ENCODE data around the gene ZNF584. TPM values are rescaled to one million over a fixed set of nuclear protein-coding genes. Genes with fewer than 3 reads are reported as not detected.

The ZNF584 gene
- total RNA-seq, result 8.4 TPM

DNA sequence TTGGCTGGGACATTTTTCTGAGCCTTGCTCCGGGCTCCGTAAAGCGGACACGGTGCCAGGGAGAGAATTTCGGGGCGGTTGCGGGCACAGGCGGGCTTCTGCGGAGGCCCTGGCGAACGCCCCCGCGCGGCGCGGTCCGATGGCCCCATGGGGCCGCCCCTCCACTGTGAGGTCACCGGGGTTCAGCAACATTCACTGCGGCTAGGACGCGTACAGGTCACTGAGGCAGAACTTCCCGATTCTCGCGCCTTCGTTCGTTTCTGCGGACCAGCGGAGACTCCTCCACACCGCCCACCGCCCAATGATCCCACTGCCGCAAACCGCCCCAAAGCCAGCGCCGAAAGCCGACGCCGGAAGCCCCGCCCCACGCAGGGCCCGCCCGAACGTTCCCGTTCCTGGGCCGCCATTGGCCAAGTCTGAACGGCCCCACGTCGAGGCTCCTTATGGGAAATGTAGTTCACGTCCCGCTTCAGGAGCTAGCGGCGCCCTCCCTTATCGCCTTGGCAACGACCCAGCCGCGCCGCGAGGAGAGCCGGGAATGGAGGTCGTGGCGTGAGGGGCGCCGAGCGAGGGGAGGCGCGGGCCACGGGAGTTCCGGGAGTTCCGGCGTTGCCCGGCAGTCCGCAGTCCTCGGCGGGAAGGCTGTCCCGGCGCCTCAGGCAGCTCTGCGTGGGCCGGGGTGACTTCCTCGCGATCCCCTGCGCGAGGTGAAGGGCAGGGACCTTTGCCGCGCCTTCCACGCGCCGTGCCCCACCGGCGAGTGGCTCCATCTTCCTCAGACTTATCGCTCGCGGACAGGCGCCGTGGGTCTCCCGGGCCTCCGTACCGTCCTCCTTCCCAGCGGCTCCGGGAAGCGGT is at the start of gene ZNF584:
Gene ZNF584 (plus strand): TSS at position 498 of the 858 bp plus-strand sequence. CDS start 499 bp downstream, outside the sequence.
- H3K9me3 ChIP-seq (ENCODE audit: control insufficient read depth in 3 of 3, low read length in 3 of 3), result no peaks in the 10 kb centered on the region

DNA sequence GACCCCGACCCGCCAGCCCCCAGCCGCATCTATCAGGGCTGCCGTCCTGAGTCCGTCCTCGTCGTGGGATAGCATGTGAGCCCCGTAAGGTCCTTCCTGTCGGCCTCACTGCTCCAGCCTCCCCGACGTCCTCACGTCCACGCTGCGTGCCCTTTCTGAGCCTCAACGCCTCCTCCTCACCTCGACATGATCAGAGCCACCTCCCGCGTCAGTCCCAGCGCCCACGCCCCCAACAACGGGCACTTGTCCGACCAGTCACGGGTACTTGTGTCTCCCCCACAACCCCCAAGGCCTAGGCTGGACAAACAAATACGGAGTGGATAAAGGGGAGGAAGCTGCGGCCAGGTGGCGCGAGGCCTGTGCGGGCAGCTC is 46.6 kb upstream of the ZNF584 start:
- H3K27ac ChIP-seq (ENCODE audit: low read depth, low read length), result peak overlapping the region; percentile 96
- peak overlapping the region; percentile 90 to 99 (median 97) for H3K9ac ChIP-seq (ENCODE audit: low read depth in 1 of 3, low read length in 3 of 3)
- peak overlapping the region; percentile 97 to 100 (median 98) for H3K4me3 ChIP-seq (ENCODE audit: low read length in 3 of 3)
- H3K4me1 ChIP-seq (ENCODE audit: control insufficient read depth in 3 of 3, insufficient read depth in 3 of 3, low read length in 3 of 3), result peaks cover 8 to 19% (median 15%) of the 10 kb centered on the region in 3 donors
- H3K27me3 ChIP-seq (ENCODE audit: control insufficient read depth in 3 of 3, insufficient read depth in 3 of 3, low read length in 3 of 3), result peaks cover 5 to 15% (median 11%) of the 10 kb centered on the region in 3 donors
- peaks cover 0 to 5% (median 3%) of the 10 kb centered on the region in 3 donors for H3K36me3 ChIP-seq (ENCODE audit: control insufficient read depth in 3 of 3, insufficient read depth in 3 of 3, low read length in 3 of 3)
- H3K9me3 ChIP-seq (ENCODE audit: control insufficient read depth in 3 of 3, low read length in 3 of 3), result no peaks in the 10 kb centered on the region

More for the DNA sequence above, at the start of gene ZNF584:
- Histone ChIP-seq H3K36me3 (ENCODE audit: control insufficient read depth in 3 of 3, insufficient read depth in 3 of 3, low read length in 3 of 3) (peaks cover 0 to 3% (median 0%) of the 10 kb centered on the region in 3 donors), H3K9ac (ENCODE audit: low read depth in 1 of 3, low read length in 3 of 3) (peak within 1 kb of the TSS; percentile 91 to 96 (median 96)), H3K4me3 (ENCODE audit: low read length in 3 of 3) (peak within 1 kb of the TSS; percentile 89 to 98 (median 96)), H3K27ac (ENCODE audit: low read depth, low read length) (peak within 1 kb of the TSS; percentile 91), H3K27me3 (ENCODE audit: control insufficient read depth in 3 of 3, insufficient read depth in 3 of 3, low read length in 3 of 3) (no peaks in the 10 kb centered on the region), H3K4me1 (ENCODE audit: control insufficient read depth in 3 of 3, insufficient read depth in 3 of 3, low read length in 3 of 3) (peaks cover 23 to 38% (median 25%) of the 10 kb centered on the region in 3 donors)

DNA sequence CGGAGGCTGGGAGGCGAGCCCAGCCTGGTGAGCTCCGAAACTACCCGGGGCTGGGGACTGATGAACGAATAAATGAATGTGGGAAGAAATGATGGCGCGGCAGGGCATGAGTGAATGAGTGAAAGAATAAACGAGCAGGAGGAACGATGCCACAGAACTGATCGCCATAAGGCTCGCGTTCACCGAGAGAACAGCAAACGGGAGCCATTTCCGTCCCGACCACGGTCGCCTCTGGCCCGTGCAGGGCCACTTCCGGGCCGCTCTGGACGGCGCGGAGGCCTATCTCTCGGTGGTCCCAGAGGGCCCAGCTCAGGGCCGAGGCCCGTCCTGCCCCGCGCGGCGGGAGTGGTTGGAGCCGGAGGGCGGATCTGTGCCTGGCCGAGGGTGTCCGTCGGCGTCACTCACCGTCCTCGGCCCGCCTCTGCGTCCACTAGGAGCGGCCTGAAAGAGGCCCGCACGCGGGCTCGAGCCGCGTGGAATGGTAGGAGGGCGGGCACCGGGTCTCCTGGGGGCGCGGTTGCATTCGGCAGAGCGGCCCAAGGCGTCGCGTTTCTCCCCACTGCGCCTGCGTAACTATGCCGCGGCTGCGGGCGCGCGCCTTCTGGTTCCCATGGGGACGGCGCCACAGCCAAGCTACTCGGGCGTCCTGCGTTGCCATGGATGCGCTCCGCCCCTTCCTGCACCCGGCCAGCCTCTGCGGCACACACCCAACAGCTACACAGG is 46.0 kb upstream of the ZNF584 start, which contains the start of gene ZNF497:
Gene ZNF497 (minus strand): TSS at position 480 of the 723 bp plus-strand sequence. CDS start 5,116 bp downstream, outside the sequence.
- Histone ChIP-seq H3K9me3 (ENCODE audit: control insufficient read depth in 3 of 3, low read length in 3 of 3) (no peaks in the 10 kb centered on the region), H3K27me3 (ENCODE audit: control insufficient read depth in 3 of 3, insufficient read depth in 3 of 3, low read length in 3 of 3) (peaks cover 5 to 12% (median 6%) of the 10 kb centered on the region in 3 donors), H3K4me1 (ENCODE audit: control insufficient read depth in 3 of 3, insufficient read depth in 3 of 3, low read length in 3 of 3) (peaks cover 4 to 14% (median 11%) of the 10 kb centered on the region in 3 donors), H3K9ac (ENCODE audit: low read depth in 1 of 3, low read length in 3 of 3) (peak within 1 kb of the TSS; percentile 90 to 99 (median 97)), H3K27ac (ENCODE audit: low read depth, low read length) (peak within 1 kb of the TSS; percentile 96), H3K36me3 (ENCODE audit: control insufficient read depth in 3 of 3, insufficient read depth in 3 of 3, low read length in 3 of 3) (peaks cover 0 to 5% (median 4%) of the 10 kb centered on the region in 3 donors), H3K4me3 (ENCODE audit: low read length in 3 of 3) (peak within 1 kb of the TSS; percentile 97 to 100 (median 98))

DNA sequence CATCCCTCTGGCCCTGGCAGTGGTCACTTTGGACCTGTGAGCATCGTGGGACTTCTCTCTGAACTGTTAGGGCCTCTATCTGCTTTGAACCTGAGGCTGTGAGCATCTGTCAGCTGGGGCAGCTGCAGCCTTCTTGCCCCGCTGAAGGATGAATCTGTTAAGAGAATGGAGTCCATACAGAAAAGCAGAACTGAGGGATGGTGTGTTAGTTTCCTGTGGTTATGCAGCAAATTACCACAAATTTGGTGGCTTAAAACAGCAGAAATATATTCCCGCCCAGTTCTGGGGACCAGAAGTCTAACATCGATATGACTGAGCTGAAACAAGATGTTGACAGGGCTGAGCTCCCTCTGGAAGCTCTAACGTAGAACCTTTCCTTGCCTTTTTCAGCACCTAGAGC is 44.3 kb upstream of the ZNF584 start:
- H3K9ac ChIP-seq (ENCODE audit: low read depth in 1 of 3, low read length in 3 of 3), result no peak overlapping the region
- H3K4me1 ChIP-seq (ENCODE audit: control insufficient read depth in 3 of 3, insufficient read depth in 3 of 3, low read length in 3 of 3), result peaks cover 4 to 11% (median 7%) of the 10 kb centered on the region in 3 donors
- H3K9me3 ChIP-seq (ENCODE audit: control insufficient read depth in 3 of 3, low read length in 3 of 3), result no peaks in the 10 kb centered on the region
- no peak overlapping the region for H3K27ac ChIP-seq (ENCODE audit: low read depth, low read length)
- H3K4me3 ChIP-seq (ENCODE audit: low read length in 3 of 3), result no peak overlapping the region
- H3K27me3 ChIP-seq (ENCODE audit: control insufficient read depth in 3 of 3, insufficient read depth in 3 of 3, low read length in 3 of 3), result peaks cover 0 to 6% (median 3%) of the 10 kb centered on the region in 3 donors
- peaks cover 0 to 4% (median 0%) of the 10 kb centered on the region in 3 donors for H3K36me3 ChIP-seq (ENCODE audit: control insufficient read depth in 3 of 3, insufficient read depth in 3 of 3, low read length in 3 of 3)

DNA sequence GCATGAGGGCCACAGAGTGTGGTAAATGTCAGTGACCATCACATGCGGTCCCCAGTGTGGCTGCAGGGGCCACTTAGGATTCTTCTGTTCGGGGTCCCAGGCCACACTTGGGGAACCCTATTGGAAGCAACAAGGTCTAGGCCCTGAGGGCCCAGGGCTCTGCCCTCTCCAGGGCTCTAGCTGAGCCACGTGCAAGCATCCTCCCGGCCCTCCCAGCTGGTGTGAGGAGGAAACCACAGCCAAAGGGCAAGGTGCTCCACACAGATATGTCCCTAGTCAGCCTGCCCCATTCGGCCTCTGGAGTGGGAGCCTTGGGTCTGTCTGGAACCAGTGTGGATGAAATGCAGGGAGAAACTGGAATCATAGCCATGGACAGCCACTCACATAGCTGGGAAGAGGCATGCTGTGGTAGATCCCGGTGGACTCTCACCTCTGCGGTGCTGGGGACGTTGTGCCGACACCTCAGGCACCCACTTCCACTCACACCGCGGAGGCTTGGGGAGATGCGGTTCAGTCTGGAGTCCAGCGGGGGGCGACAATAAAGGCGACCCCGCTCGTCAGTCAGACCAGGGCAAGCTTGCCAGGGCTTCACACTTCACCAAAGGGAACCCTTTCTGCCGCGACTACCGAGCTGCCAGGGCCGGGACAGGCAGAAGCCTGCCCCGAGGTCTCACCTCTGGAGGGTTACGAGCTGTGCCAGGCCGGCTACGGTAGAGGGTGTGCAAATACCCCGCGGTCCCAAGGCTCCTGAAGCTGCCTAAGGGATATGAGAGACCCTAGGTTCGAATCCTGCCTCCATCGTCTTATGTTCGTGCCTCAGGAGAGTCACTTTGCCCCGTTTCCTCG is 41.6 kb upstream of the ZNF584 start:
- Histone ChIP-seq H3K9ac (ENCODE audit: low read depth in 1 of 3, low read length in 3 of 3) (no peak overlapping the region), H3K9me3 (ENCODE audit: control insufficient read depth in 3 of 3, low read length in 3 of 3) (no peaks in the 10 kb centered on the region), H3K4me1 (ENCODE audit: control insufficient read depth in 3 of 3, insufficient read depth in 3 of 3, low read length in 3 of 3) (peaks cover 2 to 5% (median 4%) of the 10 kb centered on the region in 3 donors), H3K27me3 (ENCODE audit: control insufficient read depth in 3 of 3, insufficient read depth in 3 of 3, low read length in 3 of 3) (peaks cover 0 to 6% (median 3%) of the 10 kb centered on the region in 3 donors), H3K36me3 (ENCODE audit: control insufficient read depth in 3 of 3, insufficient read depth in 3 of 3, low read length in 3 of 3) (peaks cover 0 to 4% (median 2%) of the 10 kb centered on the region in 3 donors), H3K4me3 (ENCODE audit: low read length in 3 of 3) (no peak overlapping the region), H3K27ac (ENCODE audit: low read depth, low read length) (no peak overlapping the region)

DNA sequence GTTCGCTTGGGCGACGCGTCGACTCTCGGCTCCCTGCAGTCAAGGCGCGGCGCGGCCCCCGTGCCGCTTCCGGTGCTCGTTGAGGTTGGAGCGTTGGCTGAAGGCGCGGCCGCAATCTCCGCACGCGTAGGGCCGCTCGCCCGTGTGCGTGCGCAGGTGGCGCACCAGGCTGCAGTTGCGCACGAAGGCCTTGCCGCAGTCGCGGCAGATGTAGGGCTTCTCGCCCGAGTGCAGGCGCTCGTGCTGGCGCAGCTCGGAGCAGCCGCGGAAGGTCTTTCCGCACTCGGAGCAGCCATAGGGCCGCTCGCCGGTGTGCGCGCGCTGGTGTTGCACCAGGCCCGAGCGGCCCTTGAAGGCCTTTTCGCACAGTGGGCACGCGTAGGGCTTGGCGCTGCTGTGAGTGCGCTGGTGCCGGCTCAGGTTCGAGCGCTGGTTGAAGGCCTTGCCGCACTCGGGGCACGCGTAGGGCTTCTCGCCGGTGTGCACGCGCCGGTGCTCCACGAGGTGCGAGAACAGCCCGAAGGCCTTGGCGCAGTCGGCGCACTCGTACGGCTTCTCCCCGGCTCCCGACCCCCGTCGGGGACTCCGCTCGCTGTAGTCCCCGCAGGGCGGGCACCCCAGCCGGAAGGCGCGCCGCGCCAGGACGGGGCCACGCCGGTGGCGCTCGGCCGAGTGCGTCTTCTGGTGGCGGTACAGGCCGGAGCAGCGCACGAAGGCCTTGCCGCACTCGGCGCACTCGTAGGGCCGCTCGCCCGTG is 40.6 kb upstream of the ZNF584 start:
- Histone ChIP-seq H3K27me3 (ENCODE audit: control insufficient read depth in 3 of 3, insufficient read depth in 3 of 3, low read length in 3 of 3) (peaks cover 0 to 6% (median 3%) of the 10 kb centered on the region in 3 donors), H3K4me3 (ENCODE audit: low read length in 3 of 3) (no peak overlapping the region), H3K9me3 (ENCODE audit: control insufficient read depth in 3 of 3, low read length in 3 of 3) (no peaks in the 10 kb centered on the region), H3K36me3 (ENCODE audit: control insufficient read depth in 3 of 3, insufficient read depth in 3 of 3, low read length in 3 of 3) (peaks cover 0 to 2% (median 2%) of the 10 kb centered on the region in 3 donors), H3K4me1 (ENCODE audit: control insufficient read depth in 3 of 3, insufficient read depth in 3 of 3, low read length in 3 of 3) (peaks cover 0 to 2% (median 0%) of the 10 kb centered on the region in 3 donors), H3K9ac (ENCODE audit: low read depth in 1 of 3, low read length in 3 of 3) (no peak overlapping the region), H3K27ac (ENCODE audit: low read depth, low read length) (no peak overlapping the region)

DNA sequence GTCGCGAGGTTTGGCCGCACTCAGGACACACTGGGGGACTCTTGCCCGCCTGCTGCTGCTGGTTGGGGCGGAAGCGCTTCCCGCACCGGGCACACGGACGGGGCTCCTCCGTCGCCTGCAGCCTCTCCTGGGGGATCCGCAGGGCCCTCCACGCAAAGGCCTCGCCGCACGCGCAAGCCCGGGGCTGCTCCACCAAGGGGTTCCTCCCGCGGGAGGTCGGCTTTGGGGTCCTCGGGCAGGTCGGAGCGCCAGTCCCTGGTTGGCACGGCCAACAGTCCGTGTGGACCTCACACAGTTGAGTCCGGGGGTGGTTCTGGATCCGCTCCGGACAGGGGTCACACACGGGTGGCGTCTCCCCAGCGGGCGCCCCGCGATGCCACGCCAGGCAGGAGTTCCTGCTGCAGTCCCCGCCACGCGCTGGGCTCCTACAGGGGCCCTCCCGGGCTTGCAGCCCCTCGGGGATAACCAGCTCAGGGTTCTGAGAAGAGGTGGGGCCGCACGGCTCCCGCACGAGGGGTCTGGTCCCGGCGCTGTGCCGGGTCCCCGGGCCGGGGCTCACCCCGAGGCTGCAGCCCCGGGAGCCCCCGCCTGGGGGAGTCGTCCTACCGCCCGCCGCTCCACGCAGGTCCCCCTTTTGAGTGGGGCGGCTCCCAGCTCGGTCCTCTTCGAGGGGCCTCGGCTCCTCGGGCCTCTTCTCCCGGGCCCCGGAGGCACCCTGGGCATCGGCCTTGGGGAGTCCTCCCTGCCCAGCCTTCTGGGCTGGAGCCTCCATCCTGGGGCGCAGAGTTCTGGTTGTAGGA is 39.7 kb upstream of the ZNF584 start:
- Histone ChIP-seq H3K9me3 (ENCODE audit: control insufficient read depth in 3 of 3, low read length in 3 of 3) (no peaks in the 10 kb centered on the region), H3K4me3 (ENCODE audit: low read length in 3 of 3) (no peak overlapping the region), H3K36me3 (ENCODE audit: control insufficient read depth in 3 of 3, insufficient read depth in 3 of 3, low read length in 3 of 3) (peaks cover 0 to 2% (median 2%) of the 10 kb centered on the region in 3 donors), H3K27me3 (ENCODE audit: control insufficient read depth in 3 of 3, insufficient read depth in 3 of 3, low read length in 3 of 3) (peaks cover 0 to 6% (median 3%) of the 10 kb centered on the region in 3 donors), H3K4me1 (ENCODE audit: control insufficient read depth in 3 of 3, insufficient read depth in 3 of 3, low read length in 3 of 3) (no peaks in the 10 kb centered on the region), H3K27ac (ENCODE audit: low read depth, low read length) (no peak overlapping the region), H3K9ac (ENCODE audit: low read depth in 1 of 3, low read length in 3 of 3) (no peak overlapping the region)

DNA sequence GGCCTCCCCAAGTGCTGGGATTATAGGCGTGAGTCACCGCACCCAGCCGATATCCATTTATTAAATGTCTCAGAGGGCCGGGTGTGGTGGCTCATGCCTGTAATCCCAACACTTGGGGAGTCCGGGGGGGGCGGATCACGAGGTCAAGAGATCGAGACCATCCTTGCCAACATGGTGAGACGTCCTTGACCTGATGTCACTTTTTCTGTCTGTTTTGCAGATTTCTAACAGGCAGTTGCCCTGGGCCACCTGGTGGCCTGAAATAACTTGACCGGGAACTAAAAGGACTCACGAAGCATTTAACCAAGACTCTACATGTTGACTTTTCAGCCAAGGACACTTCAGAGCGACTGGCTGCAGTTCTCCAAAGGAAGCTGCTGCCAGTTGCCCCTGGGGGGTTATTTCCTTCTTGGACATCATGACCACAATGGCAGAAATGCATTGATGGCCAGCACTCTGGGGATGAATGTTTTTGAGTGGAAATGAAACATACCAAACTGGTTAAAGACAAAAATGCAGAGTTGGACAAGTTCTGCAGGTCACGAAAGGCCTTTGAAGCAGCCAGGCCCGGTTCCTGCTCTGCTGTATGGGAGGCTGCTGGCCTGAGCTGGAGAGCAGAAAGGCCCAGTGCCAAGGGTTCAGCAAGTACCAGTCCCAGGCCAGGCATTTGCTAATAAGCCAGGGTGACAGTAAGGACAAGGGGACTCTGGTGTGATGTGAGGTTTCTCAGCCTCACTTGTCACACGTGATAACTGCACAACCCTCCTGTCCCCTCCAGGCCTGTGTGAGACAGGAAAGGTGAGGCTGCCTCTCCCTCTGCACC is 35.9 kb upstream of the ZNF584 start:
- peaks cover 0 to 4% (median 0%) of the 10 kb centered on the region in 3 donors for H3K27me3 ChIP-seq (ENCODE audit: control insufficient read depth in 3 of 3, insufficient read depth in 3 of 3, low read length in 3 of 3)
- no peak overlapping the region for H3K27ac ChIP-seq (ENCODE audit: low read depth, low read length)
- no peak overlapping the region for H3K9ac ChIP-seq (ENCODE audit: low read depth in 1 of 3, low read length in 3 of 3)
- H3K4me3 ChIP-seq (ENCODE audit: low read length in 3 of 3), result no peak overlapping the region
- peaks cover 0 to 2% (median 0%) of the 10 kb centered on the region in 3 donors for H3K36me3 ChIP-seq (ENCODE audit: control insufficient read depth in 3 of 3, insufficient read depth in 3 of 3, low read length in 3 of 3)
- H3K4me1 ChIP-seq (ENCODE audit: control insufficient read depth in 3 of 3, insufficient read depth in 3 of 3, low read length in 3 of 3), result no peaks in the 10 kb centered on the region
- no peaks in the 10 kb centered on the region for H3K9me3 ChIP-seq (ENCODE audit: control insufficient read depth in 3 of 3, low read length in 3 of 3)

Measured in skeletal muscle tissue (tissue), 4 donors.